Neuron (in vitro differentiated cells): ENCODE results near the gene DRC7.

Source experiments
- H2AFZ ChIP-seq: one replicate; pipeline ENCODE4 v1.6.1; 2013; ENCODE audit warnings: low read depth, mild to moderate bottlenecking, inconsistent platforms, low read length, moderate library complexity
- H3K27me3 ChIP-seq: one replicate; pipeline ENCODE4 v1.6.1; 2013; ENCODE audit warnings: low read length; ENCODE audit not compliant: insufficient read depth
- H3K36me3 ChIP-seq: one replicate; pipeline ENCODE4 v1.6.1; 2013; ENCODE audit warnings: low read length; ENCODE audit not compliant: insufficient read depth
- H3K4me1 ChIP-seq: one replicate; pipeline ENCODE4 v1.6.1; 2013; ENCODE audit warnings: low read length; ENCODE audit not compliant: insufficient read depth
- H3K4me3 ChIP-seq: 2 replicates; pipeline ENCODE4 v1.5.1; 2013; ENCODE audit warnings: mild to moderate bottlenecking, low read length, moderate library complexity
- H3K9me3 ChIP-seq: one replicate; pipeline ENCODE4 v1.6.1; 2013; ENCODE audit warnings: low read length

Gene DRC7

DNA sequence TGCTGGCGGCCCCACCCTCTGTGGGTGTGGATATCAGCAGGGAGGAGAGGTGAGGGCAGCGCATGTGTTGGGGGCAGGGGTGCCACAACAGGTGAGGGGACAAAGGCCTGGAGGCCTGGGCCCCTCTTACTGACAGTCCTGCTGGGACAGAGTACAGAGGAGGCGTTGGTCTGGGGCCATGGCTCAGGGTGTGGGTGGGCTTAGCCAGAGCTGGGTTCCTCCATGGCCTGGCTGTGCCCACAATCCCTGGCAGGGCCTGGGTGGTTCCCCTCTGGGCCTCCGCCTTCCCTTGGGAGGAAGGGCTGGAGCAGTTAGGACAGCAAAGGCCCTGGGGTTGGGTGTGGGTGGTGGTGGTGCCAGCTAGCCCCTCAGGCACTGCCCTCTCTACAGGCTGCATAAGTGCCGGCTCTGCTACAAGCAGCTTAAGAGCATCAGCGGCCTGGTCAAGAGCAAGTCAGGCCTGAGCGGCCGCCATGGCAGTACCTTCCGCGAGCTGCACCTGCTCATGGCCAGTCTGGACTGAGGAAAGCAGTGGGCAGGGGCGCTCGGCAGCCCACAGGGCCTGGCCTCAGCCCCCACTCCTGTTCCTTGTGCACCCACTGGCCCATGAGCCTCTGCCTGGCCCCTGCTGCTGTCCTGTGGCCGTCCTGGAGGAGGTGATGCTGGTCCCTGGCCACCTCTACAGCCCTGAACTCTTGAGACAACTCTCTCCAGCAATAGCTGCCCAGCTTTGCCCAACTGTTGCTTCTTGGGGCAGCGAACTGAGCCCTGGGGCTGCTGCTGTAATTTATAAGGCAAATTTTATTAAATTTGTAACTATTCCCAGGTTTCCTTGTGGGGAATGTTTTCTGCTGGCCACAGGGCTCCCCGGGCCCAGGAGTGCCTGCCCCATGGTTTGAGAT is 62.1 kb downstream of the DRC7 start:
- no peak overlapping the region for H2AFZ ChIP-seq
- no peaks in the 10 kb centered on the region for H3K27me3 ChIP-seq
- no peaks in the 10 kb centered on the region for H3K9me3 ChIP-seq
- no peaks in the 10 kb centered on the region for H3K4me1 ChIP-seq
- H3K36me3 ChIP-seq: peaks cover 29% of the 10 kb centered on the region
- H3K4me3 ChIP-seq: no peak overlapping the region

DNA sequence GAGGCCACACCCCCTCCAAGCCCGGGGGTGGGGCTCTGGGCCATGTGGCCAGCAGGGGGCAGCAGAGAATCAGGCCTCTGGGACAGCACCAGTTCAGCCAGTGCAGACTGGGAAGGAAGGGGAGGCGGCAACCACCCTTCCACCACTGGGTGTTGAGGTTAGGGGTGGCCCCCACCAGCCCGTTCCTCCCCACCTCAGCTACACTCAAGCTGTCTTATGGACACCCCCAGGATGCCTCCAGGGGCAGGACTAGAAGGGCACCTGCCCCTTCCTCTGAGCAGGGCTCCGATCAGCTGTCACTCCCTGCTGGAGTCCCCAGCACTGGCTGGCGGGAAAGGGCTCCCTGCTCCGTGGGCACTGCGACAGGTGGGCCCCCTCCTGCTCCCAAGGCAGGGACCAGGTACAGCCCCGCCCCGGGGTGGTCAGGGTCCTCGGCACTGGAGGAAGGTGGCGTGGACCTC is 62.8 kb downstream of the DRC7 start:
- Histone ChIP-seq H3K4me3 (no peak overlapping the region), H3K9me3 (no peaks in the 10 kb centered on the region), H2AFZ (no peak overlapping the region), H3K4me1 (no peaks in the 10 kb centered on the region), H3K36me3 (peaks cover 22% of the 10 kb centered on the region), H3K27me3 (no peaks in the 10 kb centered on the region)

- Histone ChIP-seq H2AFZ (no peak overlapping the region), H3K4me3 (no peak overlapping the region), H3K9me3 (no peaks in the 10 kb centered on the region), H3K36me3 (peaks cover 18% of the 10 kb centered on the region), H3K4me1 (no peaks in the 10 kb centered on the region), H3K27me3 (no peaks in the 10 kb centered on the region)
Observed at GRCh38 chr16:57757883-57758282, 63.3 kb downstream of the DRC7 start.

- peaks cover 12% of the 10 kb centered on the region for H3K36me3 ChIP-seq
Observed at GRCh38 chr16:57758331-57759117, 63.9 kb downstream of the DRC7 start.

DNA sequence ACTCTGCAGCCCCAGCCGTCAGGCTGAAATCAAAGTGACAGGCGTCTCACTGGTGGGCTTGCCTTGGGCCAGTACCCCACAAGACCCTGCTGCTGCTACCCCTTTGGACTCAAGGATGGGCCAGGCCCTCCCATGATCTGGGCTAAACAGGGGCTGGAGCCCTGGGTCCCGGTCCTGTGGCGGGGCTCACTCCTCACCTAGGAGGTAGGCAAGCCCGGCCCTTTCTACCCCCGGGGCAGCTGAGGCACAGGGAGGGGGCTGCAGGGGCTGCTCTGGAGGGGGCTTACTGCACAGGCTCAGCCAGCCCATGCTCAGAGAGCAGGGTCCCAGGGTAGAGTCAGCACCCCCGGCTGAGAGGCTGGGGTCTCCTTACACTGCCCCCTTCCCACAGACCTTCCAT is 64.5 kb downstream of the DRC7 start:
- H3K4me3 ChIP-seq: no peak overlapping the region
- H3K4me1 ChIP-seq: no peaks in the 10 kb centered on the region
- H3K36me3 ChIP-seq: peaks cover 12% of the 10 kb centered on the region
- H2AFZ ChIP-seq: no peak overlapping the region
- no peaks in the 10 kb centered on the region for H3K27me3 ChIP-seq
- no peaks in the 10 kb centered on the region for H3K9me3 ChIP-seq

More at GRCh38 chr16:57758331-57759117, 63.9 kb downstream of the DRC7 start:
- H2AFZ ChIP-seq: no peak overlapping the region
- H3K4me1 ChIP-seq: no peaks in the 10 kb centered on the region
- H3K9me3 ChIP-seq: no peaks in the 10 kb centered on the region
- H3K4me3 ChIP-seq: no peak overlapping the region
- H3K27me3 ChIP-seq: no peaks in the 10 kb centered on the region

GRCh38 chr16:57759541-57760356 is 65.1 kb downstream of the DRC7 start:
- Histone ChIP-seq H3K4me3 (no peak overlapping the region), H2AFZ (no peak overlapping the region), H3K27me3 (no peaks in the 10 kb centered on the region), H3K36me3 (peaks cover 12% of the 10 kb centered on the region), H3K9me3 (no peaks in the 10 kb centered on the region), H3K4me1 (peaks cover 3% of the 10 kb centered on the region)

DNA sequence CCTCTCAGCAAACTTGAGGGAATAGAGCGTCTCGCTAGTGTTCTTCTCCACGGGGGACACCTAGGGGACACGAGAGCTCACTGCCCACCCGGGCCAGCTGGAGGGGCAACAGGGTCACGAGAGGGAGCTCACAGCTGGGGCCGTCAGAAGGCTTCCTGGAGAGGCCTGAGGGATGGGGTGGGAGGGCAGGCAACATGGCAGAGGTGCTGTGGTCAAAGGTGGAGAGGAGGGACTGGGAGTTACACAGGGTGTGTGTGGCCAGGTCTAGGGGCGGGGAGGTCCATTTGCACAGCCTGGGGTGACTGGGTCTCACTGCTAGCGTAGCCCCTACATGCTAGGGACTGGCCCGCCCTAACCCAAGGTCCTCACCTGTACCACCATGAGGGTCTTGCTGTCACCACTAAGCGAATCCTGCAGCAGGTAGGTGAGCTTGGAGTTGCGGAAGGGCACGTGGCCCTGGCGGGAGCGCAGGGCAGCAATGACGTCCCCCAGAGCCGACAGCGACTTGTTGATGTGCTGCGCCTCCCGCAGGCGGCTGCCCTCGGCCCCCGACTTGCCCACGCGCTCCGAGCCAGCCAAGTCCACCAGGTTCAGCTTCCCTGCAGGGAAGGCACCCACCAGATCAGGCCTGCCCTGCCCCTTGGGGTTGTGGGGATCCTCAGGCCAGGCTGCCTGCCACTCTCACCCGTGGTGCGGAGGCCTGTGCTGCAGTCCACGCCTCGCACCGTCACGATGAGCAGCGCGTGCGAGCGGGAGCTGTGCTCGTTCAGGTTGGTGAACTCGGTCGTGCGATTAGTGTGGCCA is 66.0 kb downstream of the DRC7 start:
- no peaks in the 10 kb centered on the region for H3K27me3 ChIP-seq
- H3K9me3 ChIP-seq: no peaks in the 10 kb centered on the region
- H3K4me1 ChIP-seq: peaks cover 3% of the 10 kb centered on the region
- H2AFZ ChIP-seq: no peak overlapping the region
- peaks cover 6% of the 10 kb centered on the region for H3K36me3 ChIP-seq
- H3K4me3 ChIP-seq: no peak overlapping the region

DNA sequence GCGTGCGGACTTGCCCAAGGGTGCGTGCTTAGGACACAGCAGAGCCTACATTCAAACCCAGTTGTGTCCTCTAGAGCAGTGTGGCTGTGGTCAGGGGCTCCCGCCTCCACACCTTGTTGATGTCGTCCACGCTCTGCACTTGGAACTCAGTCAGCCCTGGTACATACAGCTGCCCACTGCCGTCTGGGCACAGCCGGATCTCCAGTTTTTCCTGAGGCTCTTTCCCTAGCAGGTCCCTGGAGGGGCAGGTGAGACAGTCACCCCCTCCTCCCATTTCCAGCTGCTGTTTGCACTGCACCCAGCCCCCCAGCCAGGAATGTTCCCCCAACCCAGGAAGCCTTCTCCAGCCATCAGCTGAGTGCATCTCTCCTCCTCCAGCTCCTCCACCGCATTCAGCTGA is 66.7 kb downstream of the DRC7 start:
- Histone ChIP-seq H3K36me3 (no peaks in the 10 kb centered on the region), H3K4me1 (peaks cover 3% of the 10 kb centered on the region), H2AFZ (no peak overlapping the region), H3K27me3 (no peaks in the 10 kb centered on the region), H3K9me3 (no peaks in the 10 kb centered on the region), H3K4me3 (no peak overlapping the region)

- Histone ChIP-seq H3K4me3 (no peak overlapping the region), H3K4me1 (peaks cover 3% of the 10 kb centered on the region), H3K36me3 (no peaks in the 10 kb centered on the region), H3K27me3 (no peaks in the 10 kb centered on the region), H2AFZ (no peak overlapping the region), H3K9me3 (no peaks in the 10 kb centered on the region)
Observed at GRCh38 chr16:57761957-57762356, 67.4 kb downstream of the DRC7 start.

GRCh38 chr16:57762365-57763040 is 67.9 kb downstream of the DRC7 start:
- Histone ChIP-seq H3K27me3 (no peaks in the 10 kb centered on the region), H3K36me3 (no peaks in the 10 kb centered on the region), H3K9me3 (no peaks in the 10 kb centered on the region), H3K4me1 (peaks cover 3% of the 10 kb centered on the region), H2AFZ (no peak overlapping the region), H3K4me3 (no peak overlapping the region)

DNA sequence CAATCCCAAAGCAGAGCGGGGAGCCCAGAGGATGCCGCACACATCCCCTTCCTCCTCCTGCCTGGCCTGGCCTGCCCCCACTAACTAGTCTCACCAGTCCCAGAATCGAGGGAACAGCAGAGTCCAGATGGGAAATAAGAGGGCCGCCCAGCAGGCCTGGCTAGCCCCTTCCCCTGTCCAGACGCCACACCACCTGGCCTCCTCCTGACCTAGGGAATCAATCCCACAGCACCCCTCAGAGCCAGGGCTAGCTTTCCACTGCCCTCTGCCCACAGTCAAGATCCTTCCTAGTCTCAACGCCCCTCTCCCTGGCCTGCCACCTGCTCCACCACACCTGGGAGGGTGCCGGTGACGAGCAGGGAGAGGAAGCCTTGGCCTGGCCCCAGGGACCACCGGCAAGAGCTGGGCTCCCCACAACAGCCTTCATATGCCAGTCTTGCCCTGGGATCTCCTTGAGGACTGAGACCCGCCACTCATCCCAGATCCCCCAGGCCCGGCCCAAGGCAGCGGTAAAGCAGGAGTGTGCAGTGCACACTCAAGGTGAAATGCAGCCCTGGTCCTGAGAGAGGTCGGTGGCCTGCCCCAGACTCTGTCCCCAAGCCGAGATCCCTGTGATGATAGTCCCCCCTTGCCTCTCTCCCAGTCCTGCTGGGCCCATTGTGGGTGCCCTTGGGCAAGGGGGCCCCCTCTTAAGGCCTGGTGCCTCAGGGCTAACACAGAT is 68.8 kb downstream of the DRC7 start:
- no peak overlapping the region for H2AFZ ChIP-seq
- no peaks in the 10 kb centered on the region for H3K9me3 ChIP-seq
- H3K4me1 ChIP-seq: peaks cover 3% of the 10 kb centered on the region
- H3K4me3 ChIP-seq: no peak overlapping the region
- no peaks in the 10 kb centered on the region for H3K36me3 ChIP-seq
- H3K27me3 ChIP-seq: no peaks in the 10 kb centered on the region
